Right forelimb (tissue), 1 donor: ENCODE data around the gene PCED1A.
A peak's percentile ranks its signal among the peaks of the same experiment; 100 is the strongest.

ENCODE experiments used
- DNase-seq: peaks from one replicate; pipeline ENCODE4 v3.0.0-alpha.2; 2018

PCED1A gene

GRCh38 chr20:2840138-2840966 is at the start of gene PCED1A, which contains the start of gene VPS16:
Gene PCED1A (minus strand): TSS chr20:2840655. CDS start chr20:2839912, 743 bp downstream.
Gene VPS16 (plus strand): TSS chr20:2840745. CDS start chr20:2840775, 30 bp downstream.
- DNase-seq: peak; percentile 96

GRCh38 chr20:2889797-2890196 is 49.3 kb upstream of the PCED1A start:
- no peak for DNase-seq

- DNase-seq: no peak
Measured at GRCh38 chr20:2889209-2889608, 48.8 kb upstream of the PCED1A start.

GRCh38 chr20:2888224-2888955 is 47.9 kb upstream of the PCED1A start:
- no peak for DNase-seq

GRCh38 chr20:2887715-2888114 is 47.3 kb upstream of the PCED1A start:
- DNase-seq: no peak

- DNase-seq: no peak
Measured at GRCh38 chr20:2883726-2884637, 43.5 kb upstream of the PCED1A start.

- DNase-seq: no peak
Measured at GRCh38 chr20:2880650-2881049, 40.2 kb upstream of the PCED1A start.

GRCh38 chr20:2879146-2879545 is 38.7 kb upstream of the PCED1A start:
- no peak for DNase-seq

- DNase-seq: no peak
Measured at GRCh38 chr20:2878515-2878914, 38.1 kb upstream of the PCED1A start.

GRCh38 chr20:2875690-2876203 is 35.3 kb upstream of the PCED1A start:
- no peak for DNase-seq

GRCh38 chr20:2874456-2874855 is 34.0 kb upstream of the PCED1A start:
- DNase-seq: no peak

- peak; percentile 85 for DNase-seq
Measured at GRCh38 chr20:2873747-2874041, 33.2 kb upstream of the PCED1A start.

GRCh38 chr20:2873010-2873746 is 32.7 kb upstream of the PCED1A start, which contains the start of gene PTPRA:
Gene PTPRA (plus strand): TSS chr20:2873481. CDS start chr20:2964278, 90,797 bp downstream.
- peak; percentile 94 for DNase-seq

GRCh38 chr20:2872459-2873009 is 32.1 kb upstream of the PCED1A start:
- DNase-seq: peak; percentile 75

- DNase-seq: no peak
Measured at GRCh38 chr20:2871661-2872458, 31.4 kb upstream of the PCED1A start.

- DNase-seq: no peak
Measured at GRCh38 chr20:2871111-2871465, 30.6 kb upstream of the PCED1A start.

- no peak for DNase-seq
Measured at GRCh38 chr20:2869381-2869780, 28.9 kb upstream of the PCED1A start.

GRCh38 chr20:2867081-2867864 is 26.8 kb upstream of the PCED1A start:
- no peak for DNase-seq

GRCh38 chr20:2866236-2866635 is 25.8 kb upstream of the PCED1A start:
- DNase-seq: no peak

GRCh38 chr20:2865630-2866029 is 25.2 kb upstream of the PCED1A start:
- no peak for DNase-seq
